Effector memory CD8-positive, alpha-beta T cell (primary cell): ENCODE data around the gene KCND3.

Experiments used
- ATAC-seq: fragments of 150-1000 bp; cut with Tn5 transposase; replicated peaks from 2 replicates; pipeline ENCODE4 v1.10.0; 2021; ENCODE audit warnings: mild to moderate bottlenecking, moderate library complexity
- DNase-seq, 3 experiments: peaks; one replicate each; pipeline ENCODE4 v3.0.0; 2021
- H3K27ac Mint-ChIP-seq, 2 donors: one replicate each; pipeline ENCODE4 v1.8.0; 2022; ENCODE audit warnings: mild to moderate bottlenecking in 2 of 2, mixed read lengths in 2 of 2, moderate library complexity in 2 of 2
- H3K27me3 Mint-ChIP-seq, 2 donors: one replicate each; pipeline ENCODE4 v1.8.0; 2022; ENCODE audit warnings: mixed read lengths in 2 of 2
- H3K36me3 Mint-ChIP-seq: one replicate; pipeline ENCODE4 v1.8.0; 2022; ENCODE audit warnings: mild to moderate bottlenecking, moderate library complexity, mixed read lengths; ENCODE audit not compliant: insufficient read depth
- H3K4me1 Mint-ChIP-seq, 2 donors: one replicate each; pipeline ENCODE4 v1.8.0; 2022; ENCODE audit warnings: low read depth in 2 of 2, mixed read lengths in 2 of 2
- H3K4me3 Mint-ChIP-seq, 2 donors: one replicate each; pipeline ENCODE4 v1.8.0; 2022; ENCODE audit warnings: mild to moderate bottlenecking in 2 of 2, mixed read lengths in 2 of 2, moderate library complexity in 2 of 2
- H3K9me3 Mint-ChIP-seq, 2 donors: one replicate each; pipeline ENCODE4 v1.8.0; 2022; ENCODE audit warnings: mixed read lengths in 2 of 2

The KCND3 gene

DNA sequence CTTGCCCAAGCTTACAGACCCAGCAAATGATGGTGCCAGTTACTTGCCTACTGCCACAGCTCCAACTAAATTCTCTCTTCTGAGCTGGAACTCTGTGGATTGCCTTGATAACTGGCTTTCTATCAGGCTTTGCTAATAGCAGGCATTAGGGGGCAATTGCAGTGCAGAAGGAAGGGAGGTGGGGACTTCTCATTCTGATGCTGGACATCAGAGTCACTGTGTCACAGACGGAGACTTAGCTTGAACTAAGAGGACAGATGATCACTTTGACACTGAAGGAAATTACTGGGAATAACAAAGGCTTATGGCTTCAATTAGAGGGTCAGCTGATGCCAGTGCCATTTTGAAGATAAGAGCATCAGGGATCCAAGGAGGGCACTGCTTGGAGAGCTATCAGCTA is 119.3 kb downstream of the KCND3 start:
- ATAC-seq: no peak
- no peak overlapping the region for H3K4me3 Mint-ChIP-seq
- peaks cover 0 to under 1% of the 10 kb centered on the region in 2 donors for H3K9me3 Mint-ChIP-seq
- no peaks in the 10 kb centered on the region for H3K36me3 Mint-ChIP-seq
- no peak for DNase-seq
- peaks cover 9 to 12% of the 10 kb centered on the region in 2 donors for H3K27me3 Mint-ChIP-seq
- no peaks in the 10 kb centered on the region for H3K4me1 Mint-ChIP-seq
- no peak overlapping the region for H3K27ac Mint-ChIP-seq

- no peaks in the 10 kb centered on the region for H3K36me3 Mint-ChIP-seq
Observed at GRCh38 chr1:111867868-111868440, 121.5 kb downstream of the KCND3 start.

DNA sequence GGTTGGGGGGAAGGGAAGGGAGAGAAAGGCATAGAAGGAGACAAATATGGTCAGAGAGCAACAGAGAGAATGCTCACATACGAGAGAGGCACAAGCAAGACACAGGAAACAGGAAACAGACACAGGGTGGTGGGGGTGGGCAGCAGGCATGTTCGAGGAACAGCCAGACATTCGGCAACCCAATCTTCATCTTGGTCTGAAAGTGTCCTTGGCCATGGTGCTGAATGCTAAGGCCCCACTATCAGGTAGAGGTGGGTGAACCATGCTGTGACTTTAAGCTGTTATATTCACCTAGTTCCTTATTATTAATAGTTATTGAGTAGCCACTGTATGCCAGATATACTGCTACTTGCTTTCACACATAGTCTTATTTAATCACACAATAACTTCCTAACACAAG is 124.6 kb downstream of the KCND3 start:
- no peak overlapping the region for H3K27ac Mint-ChIP-seq
- peaks cover 0 to 3% of the 10 kb centered on the region in 2 donors for H3K4me1 Mint-ChIP-seq
- no peak overlapping the region for H3K4me3 Mint-ChIP-seq
- ATAC-seq: no peak
- H3K27me3 Mint-ChIP-seq: peaks cover 50 to 55% of the 10 kb centered on the region in 2 donors
- no peaks in the 10 kb centered on the region for H3K36me3 Mint-ChIP-seq
- peaks cover 0 to 2% of the 10 kb centered on the region in 2 donors for H3K9me3 Mint-ChIP-seq
- no peak for DNase-seq

More at GRCh38 chr1:111867868-111868440, 121.5 kb downstream of the KCND3 start:
- peaks cover 24 to 26% of the 10 kb centered on the region in 2 donors for H3K27me3 Mint-ChIP-seq
- H3K4me1 Mint-ChIP-seq: peaks cover 0 to 3% of the 10 kb centered on the region in 2 donors
- DNase-seq (no peak), ATAC-seq (no peak)
- peaks cover 0 to 2% of the 10 kb centered on the region in 2 donors for H3K9me3 Mint-ChIP-seq
- H3K27ac Mint-ChIP-seq: no peak overlapping the region
- no peak overlapping the region for H3K4me3 Mint-ChIP-seq

- Mint-ChIP-seq H3K9me3 (peaks cover 0 to 2% of the 10 kb centered on the region in 2 donors), H3K27me3 (peaks cover 58 to 69% of the 10 kb centered on the region in 2 donors), H3K27ac (no peak overlapping the region), H3K4me3 (no peak overlapping the region), H3K36me3 (no peaks in the 10 kb centered on the region), H3K4me1 (peaks cover 0 to 3% of the 10 kb centered on the region in 2 donors)
- DNase-seq: no peak
- no peak for ATAC-seq
Observed at GRCh38 chr1:111863401-111863800, 126.1 kb downstream of the KCND3 start.

DNA sequence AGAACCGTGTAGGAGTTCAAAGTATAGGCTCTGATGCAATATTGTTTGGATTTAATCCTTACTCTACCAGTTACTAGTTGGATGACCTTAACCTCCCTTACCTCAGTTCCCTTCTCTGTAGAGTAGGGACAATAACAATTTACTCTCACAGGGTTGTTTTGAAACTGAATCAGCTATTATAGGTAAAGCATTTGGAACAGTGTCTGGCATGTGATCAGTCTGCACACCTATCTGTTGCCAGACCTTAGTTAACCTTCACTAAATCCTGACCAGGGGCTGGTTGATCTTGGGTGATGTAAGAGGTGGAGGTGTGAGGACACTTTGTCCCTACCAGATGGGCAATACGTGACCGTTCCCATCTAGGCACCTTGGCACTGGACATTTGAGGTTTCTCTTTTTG is 126.9 kb downstream of the KCND3 start:
- Mint-ChIP-seq H3K4me1 (peaks cover 0 to 3% of the 10 kb centered on the region in 2 donors), H3K4me3 (no peak overlapping the region), H3K9me3 (peaks cover 0 to 2% of the 10 kb centered on the region in 2 donors), H3K27me3 (peaks cover 64 to 77% of the 10 kb centered on the region in 2 donors), H3K27ac (no peak overlapping the region), H3K36me3 (no peaks in the 10 kb centered on the region)
- ATAC-seq (no peak), DNase-seq (no peak)

DNA sequence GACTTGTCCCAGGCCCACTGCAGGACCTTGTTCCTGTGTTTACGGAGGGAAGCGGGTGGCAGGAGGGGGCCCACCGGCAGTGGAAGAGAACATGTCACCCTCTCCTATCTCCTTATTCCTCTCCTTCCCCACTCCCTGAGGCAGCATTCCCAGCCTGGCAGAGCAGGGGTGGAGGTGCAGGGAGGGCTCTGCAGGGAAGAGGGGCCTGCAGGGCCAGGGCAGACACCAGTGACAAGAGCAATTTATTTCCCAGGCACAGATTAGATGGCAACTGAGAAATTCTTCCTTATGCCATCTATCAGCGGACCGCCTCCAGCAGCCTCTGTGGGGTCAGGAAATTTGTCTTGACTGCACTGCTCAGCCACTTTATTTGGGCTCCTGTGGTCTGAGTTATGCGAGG is 127.9 kb downstream of the KCND3 start:
- Mint-ChIP-seq H3K27ac (no peak overlapping the region), H3K36me3 (no peaks in the 10 kb centered on the region), H3K27me3 (peaks cover 62 to 87% of the 10 kb centered on the region in 2 donors), H3K4me1 (peaks cover 0 to 3% of the 10 kb centered on the region in 2 donors), H3K4me3 (no peak overlapping the region), H3K9me3 (peaks cover 0 to 2% of the 10 kb centered on the region in 2 donors)
- no peak for ATAC-seq
- no peak for DNase-seq

DNA sequence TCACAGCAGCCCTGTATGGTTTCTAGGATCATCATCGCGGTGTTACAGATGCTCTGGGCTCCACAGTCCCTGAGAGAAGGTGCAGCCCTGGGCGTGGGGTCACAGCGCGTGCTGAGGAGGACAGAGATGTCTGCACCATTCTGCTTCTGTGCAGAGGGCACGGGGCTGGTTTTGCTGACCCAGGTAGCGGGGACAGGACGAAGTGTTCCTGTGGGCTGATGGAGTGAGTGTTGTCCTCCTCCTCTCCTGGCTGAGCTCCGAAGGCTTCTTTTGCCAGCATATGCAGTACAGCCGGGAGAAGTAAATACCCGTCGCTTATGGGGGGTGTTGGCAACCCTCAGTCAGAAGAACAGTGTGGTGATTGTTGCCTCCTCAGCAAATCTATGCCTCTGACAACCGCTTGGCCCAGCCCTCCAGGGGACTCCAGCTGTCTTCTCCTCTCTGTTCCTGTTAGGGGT is 132.2 kb downstream of the KCND3 start:
- H3K9me3 Mint-ChIP-seq: no peaks in the 10 kb centered on the region
- H3K36me3 Mint-ChIP-seq: no peaks in the 10 kb centered on the region
- H3K27me3 Mint-ChIP-seq: peaks cover 49 to 98% of the 10 kb centered on the region in 2 donors
- ATAC-seq: no peak
- no peak overlapping the region for H3K27ac Mint-ChIP-seq
- no peak overlapping the region for H3K4me3 Mint-ChIP-seq
- H3K4me1 Mint-ChIP-seq: no peaks in the 10 kb centered on the region
- DNase-seq: no peak

GRCh38 chr1:111856411-111857185 is 132.9 kb downstream of the KCND3 start:
- no peak for DNase-seq
- H3K27me3 Mint-ChIP-seq: peaks cover 54 to 99% of the 10 kb centered on the region in 2 donors
- no peaks in the 10 kb centered on the region for H3K4me1 Mint-ChIP-seq
- ATAC-seq: no peak
- H3K4me3 Mint-ChIP-seq: no peak overlapping the region
- H3K9me3 Mint-ChIP-seq: no peaks in the 10 kb centered on the region
- H3K27ac Mint-ChIP-seq: no peak overlapping the region
- H3K36me3 Mint-ChIP-seq: no peaks in the 10 kb centered on the region

GRCh38 chr1:111855260-111855659 is 134.2 kb downstream of the KCND3 start:
- H3K9me3 Mint-ChIP-seq: no peaks in the 10 kb centered on the region
- H3K4me3 Mint-ChIP-seq: no peak overlapping the region
- H3K4me1 Mint-ChIP-seq: no peaks in the 10 kb centered on the region
- H3K27me3 Mint-ChIP-seq: peaks cover 54 to 99% of the 10 kb centered on the region in 2 donors
- H3K36me3 Mint-ChIP-seq: no peaks in the 10 kb centered on the region
- no peak overlapping the region for H3K27ac Mint-ChIP-seq
- ATAC-seq (no peak), DNase-seq (no peak)

GRCh38 chr1:111852261-111852721 is 137.2 kb downstream of the KCND3 start:
- Mint-ChIP-seq H3K27ac (no peak overlapping the region), H3K27me3 (peaks cover 43 to 92% of the 10 kb centered on the region in 2 donors), H3K9me3 (no peaks in the 10 kb centered on the region), H3K36me3 (no peaks in the 10 kb centered on the region), H3K4me1 (no peaks in the 10 kb centered on the region), H3K4me3 (no peak overlapping the region)
- ATAC-seq (no peak), DNase-seq (no peak)

- H3K27me3 Mint-ChIP-seq: peaks cover 46 to 89% of the 10 kb centered on the region in 2 donors
- H3K9me3 Mint-ChIP-seq: no peaks in the 10 kb centered on the region
- H3K36me3 Mint-ChIP-seq: no peaks in the 10 kb centered on the region
- no peak overlapping the region for H3K27ac Mint-ChIP-seq
- no peaks in the 10 kb centered on the region for H3K4me1 Mint-ChIP-seq
- no peak overlapping the region for H3K4me3 Mint-ChIP-seq
- no peak for ATAC-seq
- DNase-seq: no peak
Observed at GRCh38 chr1:111851552-111851951, 137.9 kb downstream of the KCND3 start.

DNA sequence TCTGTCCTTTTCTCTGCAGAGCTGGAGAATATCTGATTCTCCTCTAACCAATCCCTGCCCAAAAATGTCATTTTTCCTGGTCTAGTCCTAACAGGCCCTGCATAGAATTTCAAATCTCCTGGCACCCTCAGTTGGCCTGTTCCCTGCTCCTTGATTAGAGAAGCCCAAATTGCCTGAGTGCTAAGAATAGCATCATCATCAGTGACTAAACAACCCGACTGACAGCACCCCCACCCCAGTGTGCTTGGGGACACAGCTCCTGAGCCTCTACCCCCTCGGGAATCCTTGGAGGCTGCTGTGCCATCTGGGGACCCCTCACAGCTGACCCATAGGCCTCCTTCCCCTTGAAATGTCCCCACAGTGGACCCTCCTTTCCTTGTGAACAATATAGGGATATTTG is 139.4 kb downstream of the KCND3 start:
- Mint-ChIP-seq H3K36me3 (no peaks in the 10 kb centered on the region), H3K27ac (no peak overlapping the region), H3K4me3 (no peak overlapping the region), H3K27me3 (peaks cover 46 to 89% of the 10 kb centered on the region in 2 donors), H3K9me3 (no peaks in the 10 kb centered on the region), H3K4me1 (no peaks in the 10 kb centered on the region)
- DNase-seq (no peak), ATAC-seq (no peak)

DNA sequence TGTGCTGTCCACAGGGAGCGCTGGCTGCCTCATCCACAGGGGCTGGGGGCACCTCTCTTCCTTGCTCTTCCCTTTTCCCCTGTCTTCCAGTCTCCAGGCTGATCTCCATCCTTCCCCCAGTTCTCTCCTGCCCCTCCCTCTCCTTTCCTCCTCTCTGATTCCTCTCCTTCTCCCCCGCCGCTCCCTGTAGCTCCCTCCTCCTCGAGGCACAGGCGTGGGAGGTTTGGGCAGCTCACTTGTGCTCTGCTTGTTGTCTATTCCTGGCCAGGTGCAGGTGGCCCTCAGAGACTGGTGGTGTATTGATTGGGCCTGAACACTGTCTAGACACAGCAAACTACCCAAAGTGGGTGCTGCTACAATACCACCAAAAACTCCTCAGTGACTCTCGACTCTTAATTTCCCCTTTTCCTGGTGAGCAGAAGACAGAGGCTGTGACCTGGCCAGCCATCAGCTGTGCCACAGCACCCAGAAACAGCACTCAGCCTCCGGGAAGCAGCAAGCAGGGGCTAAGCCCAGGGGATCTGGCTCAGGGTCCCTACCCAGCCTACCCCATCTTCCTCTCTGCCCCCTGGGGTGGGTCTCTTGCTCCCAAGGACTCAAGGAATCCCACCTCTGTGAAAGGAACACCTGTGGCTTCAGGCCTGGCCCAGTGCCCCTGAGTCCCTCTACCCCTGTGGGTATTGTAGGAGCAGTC is 140.5 kb downstream of the KCND3 start:
- H3K9me3 Mint-ChIP-seq: no peaks in the 10 kb centered on the region

More for the DNA sequence above, 140.5 kb downstream of the KCND3 start:
- H3K27ac Mint-ChIP-seq: no peak overlapping the region
- H3K36me3 Mint-ChIP-seq: no peaks in the 10 kb centered on the region
- H3K4me1 Mint-ChIP-seq: no peaks in the 10 kb centered on the region
- no peak overlapping the region for H3K4me3 Mint-ChIP-seq
- ATAC-seq (no peak), DNase-seq (no peak)
- peaks cover 50 to 88% of the 10 kb centered on the region in 2 donors for H3K27me3 Mint-ChIP-seq
